Neuronal stem cell (in vitro differentiated cells): ENCODE data around the gene SLC6A17.

ENCODE experiments used
- DNase-seq: peaks from one replicate; pipeline ENCODE4 v3.0.0-alpha.2; 2013; ENCODE audit warnings: low spot score
- H2AFZ ChIP-seq: one replicate; pipeline ENCODE4 v1.6.1; 2013; ENCODE audit warnings: mild to moderate bottlenecking, low read length, inconsistent platforms
- H2AK5ac ChIP-seq: 2 replicates; pipeline ENCODE4 v1.6.1; 2013; ENCODE audit warnings: low read depth, mild to moderate bottlenecking, inconsistent platforms, low read length, moderate library complexity, mixed read lengths
- H2BK120ac ChIP-seq: 2 replicates; pipeline ENCODE4 v1.6.1; 2013; ENCODE audit warnings: low read depth, mild to moderate bottlenecking, inconsistent platforms, low read length, moderate library complexity, mixed read lengths
- H2BK12ac ChIP-seq: one replicate; pipeline ENCODE4 v1.6.1; 2013; ENCODE audit warnings: low read length, inconsistent platforms
- H2BK15ac ChIP-seq: 2 replicates; pipeline ENCODE4 v1.6.1; 2013; ENCODE audit warnings: mild to moderate bottlenecking, low read length, inconsistent platforms, mixed read lengths
- H2BK5ac ChIP-seq: one replicate; pipeline ENCODE4 v1.6.1; 2013; ENCODE audit warnings: inconsistent platforms, mild to moderate bottlenecking, low read length, moderate library complexity
- H3K14ac ChIP-seq: one replicate; pipeline ENCODE4 v1.6.1; 2013; ENCODE audit warnings: low read length, inconsistent platforms
- H3K18ac ChIP-seq: 2 replicates; pipeline ENCODE4 v1.6.1; 2013; ENCODE audit warnings: low read length, inconsistent platforms
- H3K23ac ChIP-seq: 2 replicates; pipeline ENCODE4 v1.6.1; 2013; ENCODE audit warnings: low read depth, mild to moderate bottlenecking, mixed read lengths, low read length, inconsistent platforms; ENCODE audit not compliant: poor library complexity
- H3K27ac ChIP-seq: replicated peaks from 3 replicates; pipeline ENCODE4 v1.5.1; 2013; ENCODE audit warnings: low read length, inconsistent platforms
- H3K27me3 ChIP-seq, 3 experiments: 2 replicates each; pipeline ENCODE4 v1.6.1; 2013; ENCODE audit warnings: low read length in 3 of 3, mild to moderate bottlenecking in 2 of 3, inconsistent platforms in 1 of 3, low read depth in 1 of 3, mixed read lengths in 1 of 3, moderate library complexity in 1 of 3; ENCODE audit not compliant: control insufficient read depth in 3 of 3, insufficient read depth in 3 of 3
- H3K36me3 ChIP-seq, 2 donors: replicated peaks in 1 of 2; 2 replicates each; pipeline ENCODE4 v1.6.1; 2013; ENCODE audit warnings: low read length in 2 of 2; ENCODE audit not compliant: control insufficient read depth in 2 of 2, insufficient read depth in 2 of 2
- H3K4ac ChIP-seq: 2 replicates; pipeline ENCODE4 v1.6.1; 2013; ENCODE audit warnings: inconsistent platforms, mild to moderate bottlenecking, low read length, moderate library complexity
- H3K4me1 ChIP-seq, 2 donors: 1 replicate in 1 of 2; 2 replicates in 1 of 2; pipeline ENCODE4 v1.6.1; 2013; ENCODE audit warnings: low read length in 2 of 2, low read depth in 1 of 2; ENCODE audit not compliant: control insufficient read depth in 2 of 2, insufficient read depth in 1 of 2
- H3K4me2 ChIP-seq: one replicate; pipeline ENCODE4 v1.6.1; 2013; ENCODE audit warnings: mild to moderate bottlenecking, low read length, inconsistent platforms; ENCODE audit not compliant: insufficient read depth, poor library complexity, severe bottlenecking
- H3K4me3 ChIP-seq, 2 donors: 2 replicates each; pipeline ENCODE4 v1.5.1; 2013; ENCODE audit warnings: low read length in 2 of 2, mild to moderate bottlenecking in 2 of 2, inconsistent platforms in 1 of 2, moderate library complexity in 1 of 2
- H3K79me1 ChIP-seq: one replicate; pipeline ENCODE4 v1.6.1; 2013; ENCODE audit warnings: low read depth, mild to moderate bottlenecking, inconsistent platforms, low read length, moderate library complexity
- H3K9ac ChIP-seq: one replicate; pipeline ENCODE4 v1.6.1; 2013; ENCODE audit warnings: mild to moderate bottlenecking, low read depth, low read length, inconsistent platforms; ENCODE audit not compliant: poor library complexity
- H3K9me3 ChIP-seq, 2 donors: replicated peaks in 1 of 2; 2 replicates each; pipeline versions ENCODE3 to v1.6.1; 2013; ENCODE audit warnings: low read length in 2 of 2, mild to moderate bottlenecking in 2 of 2, inconsistent platforms in 1 of 2, low read depth in 1 of 2, mixed read lengths in 1 of 2, moderate library complexity in 1 of 2; ENCODE audit not compliant: control insufficient read depth in 2 of 2, insufficient read depth in 1 of 2
- H4K8ac ChIP-seq: one replicate; pipeline ENCODE4 v1.6.1; 2013; ENCODE audit warnings: low read depth, mild to moderate bottlenecking, inconsistent platforms, low read length, moderate library complexity
- H4K91ac ChIP-seq: one replicate; pipeline ENCODE4 v1.6.1; 2013; ENCODE audit warnings: low read length, low read depth, mild to moderate bottlenecking, inconsistent platforms; ENCODE audit not compliant: poor library complexity
- WGBS, 2 donors: extraction: QIAGEN DNeasy Blood & Tissue Kit; methylation state at CpG; one replicate each; pipeline ENCODE4 v1.1.7; 2013; ENCODE audit warnings: missing lambda C conversion rate in 2 of 2, mixed read lengths in 1 of 2; ENCODE audit not compliant: insufficient read length in 2 of 2, insufficient replicate concordance in 1 of 2; ENCODE audit errors: extremely low coverage in 2 of 2; 5-methylcytosine and 5-hydroxymethylcytosine counted together

The SLC6A17 gene

GRCh38 chr1:110212169-110213142 lies 62.2 kb downstream of the SLC6A17 start:
- Histone ChIP-seq H4K8ac (no peak overlapping the region), H3K18ac (peak overlapping the region; percentile 89), H3K23ac (peak overlapping the region; percentile 87), H3K36me3 (no peaks in the 10 kb centered on the region), H4K91ac (no peak overlapping the region), H3K4me2 (peak overlapping the region; percentile 94), H3K9me3 (no peaks in the 10 kb centered on the region), H2AFZ (no peak overlapping the region), H3K4me1 (peaks cover 12 to 22% of the 10 kb centered on the region in 2 donors), H2BK15ac (peak overlapping the region; percentile 23), H2BK5ac (no peak overlapping the region), H2BK120ac (no peak overlapping the region), H3K27ac (no peak overlapping the region), H3K27me3 (peaks cover 12 to 77% (median 23%) of the 10 kb centered on the region in 3 experiments), H3K9ac (peak overlapping the region; percentile 57), H3K14ac (no peak overlapping the region), H3K4ac (no peak overlapping the region), H3K79me1 (no peaks in the 10 kb centered on the region), H3K4me3 (peak overlapping the region in 1 of 2 donors; percentile 60), H2BK12ac (peak overlapping the region; percentile 51), H2AK5ac (peak overlapping the region; percentile 94)
- no peak for DNase-seq
- no CpG with 5 or more reads among the region's 20 CpGs for WGBS, 2 donors

GRCh38 chr1:110213143-110213540 lies 62.8 kb downstream of the SLC6A17 start:
- H2BK12ac ChIP-seq = no peak overlapping the region

DNA sequence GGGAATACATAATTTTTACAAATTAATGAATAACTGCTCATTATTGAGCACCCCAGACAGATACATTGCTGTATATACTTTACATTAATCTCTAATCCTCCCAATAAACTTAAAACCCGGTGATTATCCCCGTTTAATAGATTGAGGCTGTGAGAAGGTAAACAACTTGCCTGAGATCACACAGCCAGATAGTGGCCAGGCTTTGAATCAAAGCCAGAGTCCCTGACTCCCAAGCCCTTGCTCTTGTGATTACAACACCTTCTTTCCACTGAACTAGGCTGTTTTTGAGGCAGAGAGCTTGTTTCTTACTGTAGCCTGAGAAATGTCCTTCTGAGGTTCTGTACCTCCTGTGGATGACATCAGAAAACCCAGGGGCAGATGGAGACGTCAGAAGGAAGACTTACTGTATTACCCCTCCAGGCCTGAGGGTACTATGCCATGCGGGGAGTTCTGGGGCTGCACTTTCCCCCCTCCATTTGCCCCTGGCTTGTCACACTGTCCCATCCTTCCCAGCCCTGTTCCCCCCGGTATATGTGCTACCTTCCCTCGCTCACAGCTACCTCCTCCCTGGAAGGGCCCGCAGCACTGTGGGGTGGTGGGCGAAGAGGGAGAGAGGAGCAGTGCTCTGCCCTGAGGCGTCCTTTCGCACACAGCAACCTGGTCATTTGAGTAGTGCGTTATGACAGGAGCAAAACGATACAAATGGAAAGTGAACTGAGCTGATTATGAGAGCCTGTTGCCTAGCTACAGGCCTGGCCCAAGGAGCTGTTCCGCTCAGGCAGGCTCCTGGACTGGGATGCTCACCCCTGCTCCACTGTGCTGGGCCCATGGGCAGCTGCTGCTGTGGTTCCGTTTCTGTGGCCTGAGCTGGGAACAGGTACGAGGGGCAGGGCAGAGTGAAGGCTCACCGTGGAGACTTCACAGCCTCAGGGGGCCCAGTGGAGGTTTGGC lies 64.4 kb downstream of the SLC6A17 start:
- H4K91ac ChIP-seq = no peak overlapping the region
- no peak overlapping the region for H4K8ac ChIP-seq
- no CpG with 5 or more reads among the region's 16 CpGs for WGBS, 2 donors
- no peak overlapping the region for H2BK5ac ChIP-seq
- no peak overlapping the region for H3K23ac ChIP-seq
- no peak overlapping the region for H2AFZ ChIP-seq
- H3K4me3 ChIP-seq = no peak overlapping the region
- H2BK120ac ChIP-seq = no peak overlapping the region
- H2AK5ac ChIP-seq = peak overlapping the region; percentile 29
- H3K9me3 ChIP-seq = no peaks in the 10 kb centered on the region
- H3K79me1 ChIP-seq = no peaks in the 10 kb centered on the region
- peaks cover 7 to 16% of the 10 kb centered on the region in 2 donors for H3K4me1 ChIP-seq
- no peak overlapping the region for H3K4ac ChIP-seq
- no peak overlapping the region for H3K27ac ChIP-seq
- no peak overlapping the region for H3K4me2 ChIP-seq
- peak overlapping the region; percentile 68 for H3K9ac ChIP-seq
- no peak overlapping the region for H2BK15ac ChIP-seq
- no peak for DNase-seq
- H3K18ac ChIP-seq = no peak overlapping the region
- H3K14ac ChIP-seq = no peak overlapping the region
- H2BK12ac ChIP-seq = no peak overlapping the region
- H3K36me3 ChIP-seq = no peaks in the 10 kb centered on the region
- peaks cover 12 to 65% (median 23%) of the 10 kb centered on the region in 3 experiments for H3K27me3 ChIP-seq

More at GRCh38 chr1:110213143-110213540, 62.8 kb downstream of the SLC6A17 start:
- peaks cover 12 to 74% (median 23%) of the 10 kb centered on the region in 3 experiments for H3K27me3 ChIP-seq
- no peak overlapping the region for H3K4me2 ChIP-seq
- H3K4me1 ChIP-seq = peaks cover 12 to 21% of the 10 kb centered on the region in 2 donors
- no peak overlapping the region for H2BK120ac ChIP-seq
- no peak overlapping the region for H2BK15ac ChIP-seq
- no peaks in the 10 kb centered on the region for H3K79me1 ChIP-seq
- no peak overlapping the region for H2AK5ac ChIP-seq
- no peak overlapping the region for H4K91ac ChIP-seq
- WGBS, 2 donors = no CpG with 5 or more reads among the region's 2 CpGs
- H3K9me3 ChIP-seq = no peaks in the 10 kb centered on the region
- DNase-seq = no peak
- peak overlapping the region; percentile 20 for H3K18ac ChIP-seq
- H3K23ac ChIP-seq = no peak overlapping the region
- no peak overlapping the region for H3K27ac ChIP-seq
- no peaks in the 10 kb centered on the region for H3K36me3 ChIP-seq
- no peak overlapping the region for H3K4ac ChIP-seq
- H3K4me3 ChIP-seq = no peak overlapping the region
- H2AFZ ChIP-seq = no peak overlapping the region
- no peak overlapping the region for H2BK5ac ChIP-seq
- peak overlapping the region; percentile 75 for H3K9ac ChIP-seq
- no peak overlapping the region for H3K14ac ChIP-seq
- no peak overlapping the region for H4K8ac ChIP-seq
